Anterior cingulate cortex (tissue), 58 donors: ENCODE measurements around the gene PKD1.

Experiments
- DNase-seq, 58 donors: peaks; one replicate each; lab custom pipeline; 2025; lab: John Stamatoyannopoulos, UW

PKD1 gene

DNA sequence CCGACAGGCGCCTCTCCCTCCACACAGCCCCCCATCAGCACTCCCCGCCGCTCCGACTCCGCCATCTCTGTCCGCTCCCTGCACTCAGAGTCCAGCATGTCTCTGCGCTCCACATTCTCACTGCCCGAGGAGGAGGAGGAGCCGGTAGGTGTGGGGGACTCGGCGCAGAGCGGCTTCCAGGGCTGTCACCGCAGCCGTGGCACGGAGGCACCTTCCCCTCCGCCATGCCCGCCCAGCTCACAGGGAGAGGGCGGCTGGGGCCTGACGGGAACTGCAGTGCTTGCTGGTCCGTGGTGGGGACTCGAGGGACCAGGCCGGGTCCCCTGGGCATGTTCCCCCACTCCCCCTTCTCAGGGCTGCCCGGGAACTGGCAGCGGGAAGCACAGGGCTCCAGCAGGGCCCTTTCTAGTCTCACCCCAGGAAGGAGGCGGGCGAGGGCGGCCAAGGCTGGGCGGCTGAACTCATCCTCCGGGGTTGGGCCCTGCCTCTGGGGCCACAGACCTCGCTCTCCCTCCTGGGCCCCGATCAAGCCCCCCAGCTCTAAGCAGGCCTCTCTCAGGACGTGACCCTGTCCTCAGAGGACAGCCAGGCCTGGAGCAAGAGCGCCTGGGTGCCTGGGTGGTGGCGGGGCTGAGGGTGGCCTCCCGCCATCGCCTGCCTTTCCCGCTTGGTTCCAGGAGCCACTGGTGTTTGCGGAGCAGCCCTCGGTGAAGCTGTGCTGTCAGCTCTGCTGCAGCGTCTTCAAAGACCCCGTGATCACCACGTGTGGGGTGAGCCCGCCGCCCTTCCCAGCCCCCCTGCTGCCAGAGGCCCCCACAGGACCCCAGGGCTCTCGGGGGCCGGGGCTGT, 35.1 kb upstream of the PKD1 start:
- no peak for DNase-seq

GRCh38 chr16:2170080-2170479, 34.4 kb upstream of the PKD1 start:
- DNase-seq, result no peak

- no peak for DNase-seq
Measured at GRCh38 chr16:2167068-2167638, 31.5 kb upstream of the PKD1 start.

DNA sequence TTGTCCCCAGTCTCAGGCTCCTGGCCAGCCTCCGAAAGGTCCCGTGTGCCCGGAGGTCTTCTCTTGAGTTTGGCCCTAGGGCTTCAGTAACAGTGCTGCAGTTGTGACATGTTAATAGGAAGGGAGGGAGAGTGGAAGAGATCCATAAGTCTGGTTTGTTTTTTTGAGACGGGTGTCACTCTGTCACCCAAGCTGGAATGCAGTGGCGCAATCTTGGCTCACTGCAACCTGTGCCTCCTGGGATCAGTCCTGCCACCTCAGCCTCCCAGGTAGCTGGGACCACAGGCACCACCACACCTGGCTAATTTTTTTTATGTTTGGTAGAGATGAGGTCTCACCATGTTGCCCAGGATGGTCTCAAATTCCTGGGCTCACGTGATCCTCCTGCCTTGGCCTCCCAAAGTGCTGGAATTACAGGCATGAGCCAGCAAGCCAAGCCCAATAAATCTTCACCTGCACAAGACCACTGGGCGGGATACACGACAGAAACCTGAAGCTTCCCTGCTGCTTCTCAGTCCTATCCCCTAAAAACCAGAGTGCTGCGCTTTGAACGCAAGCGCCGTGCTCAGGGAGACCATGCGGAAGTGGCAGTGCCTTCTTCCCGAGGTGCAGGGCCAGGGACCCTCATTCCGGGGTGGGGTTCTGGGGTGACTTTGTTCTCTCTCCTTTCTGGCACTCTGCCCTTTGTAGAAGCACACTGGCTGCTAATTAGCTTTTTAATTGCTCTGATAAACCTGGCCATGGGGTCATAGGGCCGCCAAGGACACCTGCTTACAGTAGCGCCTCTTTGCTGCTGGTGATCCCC, 30.8 kb upstream of the PKD1 start:
- no peak for DNase-seq

GRCh38 chr16:2165861-2166260, 30.2 kb upstream of the PKD1 start:
- no peak for DNase-seq

GRCh38 chr16:2163211-2163881, 27.6 kb upstream of the PKD1 start:
- no peak for DNase-seq

DNA sequence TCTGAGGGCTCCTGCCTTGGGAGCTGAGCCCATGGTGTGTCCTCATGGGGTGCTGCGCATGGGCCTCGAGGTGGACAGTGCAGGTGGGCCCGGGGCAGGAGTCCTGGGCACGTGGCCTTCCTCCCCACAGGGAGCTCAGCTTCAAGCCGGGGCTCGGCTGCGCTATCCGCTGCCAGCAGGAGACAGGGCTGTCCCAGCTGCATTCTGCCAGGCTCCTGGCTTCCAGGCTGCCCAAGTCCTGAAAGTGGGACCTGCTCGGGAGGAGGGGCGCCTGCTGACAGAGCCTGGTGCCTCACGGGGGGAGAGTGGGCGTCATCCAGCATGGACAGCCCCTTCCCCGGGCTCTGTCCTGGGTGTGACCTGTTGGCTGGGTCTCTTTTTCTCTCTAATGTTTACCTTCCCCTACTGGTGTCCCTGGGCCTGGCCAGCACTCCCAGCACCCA, 27.0 kb upstream of the PKD1 start:
- DNase-seq, result no peak

GRCh38 chr16:2161911-2162310, 26.2 kb upstream of the PKD1 start:
- DNase-seq, result no peak

DNA sequence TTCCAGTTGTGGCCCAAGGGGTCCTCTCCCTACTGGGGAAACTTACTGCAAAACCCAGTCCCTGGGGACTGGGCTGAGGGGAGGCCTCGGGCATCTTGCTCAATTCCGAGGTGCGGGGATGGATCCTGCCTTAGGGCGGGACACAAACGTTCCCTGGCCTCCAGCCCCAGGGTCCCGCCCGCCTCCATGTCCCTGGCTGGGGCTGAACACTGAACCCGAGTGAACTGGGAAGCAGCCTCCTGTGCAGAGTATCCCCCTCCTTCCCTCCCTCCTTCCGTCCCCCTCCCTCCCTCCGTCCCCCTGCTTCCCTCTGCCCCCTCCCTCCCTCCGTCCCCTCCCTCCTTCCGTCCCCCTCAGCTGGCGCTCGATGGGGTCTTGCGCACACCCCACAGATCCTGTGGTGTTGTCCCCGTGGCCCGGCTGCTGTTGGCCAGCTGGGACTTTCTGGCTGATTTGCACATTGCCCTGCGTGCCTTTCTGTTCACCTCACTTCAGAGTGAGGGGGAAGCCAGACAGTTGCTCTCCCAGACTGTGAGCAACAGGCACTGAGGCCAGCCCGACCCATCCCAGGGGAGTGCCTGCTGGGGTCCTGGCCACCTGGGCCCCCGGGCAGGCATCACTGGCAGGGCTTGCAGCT, 25.3 kb upstream of the PKD1 start:
- DNase-seq, result no peak

GRCh38 chr16:2159175-2159838, 23.6 kb upstream of the PKD1 start:
- peak in 49 of 58 donors; percentile 21 to 86 (median 64) for DNase-seq

DNA sequence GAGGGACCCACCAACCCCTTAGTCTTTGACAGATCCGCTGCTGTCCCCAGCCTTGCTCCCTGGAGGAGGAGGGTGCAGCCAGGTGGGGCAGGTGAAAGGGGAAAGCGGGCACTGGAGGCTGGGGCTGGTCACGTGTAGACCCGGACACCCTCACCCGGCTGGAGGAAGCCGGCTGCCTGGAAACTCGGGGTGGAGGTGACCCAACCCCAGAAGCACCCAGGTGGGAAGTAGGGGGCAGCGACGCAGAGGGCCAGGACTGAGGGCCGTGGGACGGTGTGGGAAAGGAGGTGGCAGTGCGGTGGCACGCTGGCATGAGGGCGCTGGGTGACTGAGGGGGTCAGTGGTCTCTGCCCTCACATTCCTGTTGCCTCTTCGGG, 22.6 kb upstream of the PKD1 start:
- no peak for DNase-seq

- peak in 6 of 58 donors; percentile 16 to 31 (median 23) for DNase-seq
Measured at GRCh38 chr16:2157480-2158261, 22.0 kb upstream of the PKD1 start.

GRCh38 chr16:2156849-2157224, 21.1 kb upstream of the PKD1 start:
- no peak for DNase-seq

GRCh38 chr16:2155977-2156848, 20.5 kb upstream of the PKD1 start:
- DNase-seq, result peak in 1 of 58 donors; percentile 24

- DNase-seq, result peak; percentile 90 to 100 (median 99)
Measured at GRCh38 chr16:2155091-2155950, 19.6 kb upstream of the PKD1 start, which contains the start of gene TRAF7. TSS of gene TRAF7 (plus strand) at chr16:2155782. CDS start at chr16:2163921, 8,139 bp downstream.

DNA sequence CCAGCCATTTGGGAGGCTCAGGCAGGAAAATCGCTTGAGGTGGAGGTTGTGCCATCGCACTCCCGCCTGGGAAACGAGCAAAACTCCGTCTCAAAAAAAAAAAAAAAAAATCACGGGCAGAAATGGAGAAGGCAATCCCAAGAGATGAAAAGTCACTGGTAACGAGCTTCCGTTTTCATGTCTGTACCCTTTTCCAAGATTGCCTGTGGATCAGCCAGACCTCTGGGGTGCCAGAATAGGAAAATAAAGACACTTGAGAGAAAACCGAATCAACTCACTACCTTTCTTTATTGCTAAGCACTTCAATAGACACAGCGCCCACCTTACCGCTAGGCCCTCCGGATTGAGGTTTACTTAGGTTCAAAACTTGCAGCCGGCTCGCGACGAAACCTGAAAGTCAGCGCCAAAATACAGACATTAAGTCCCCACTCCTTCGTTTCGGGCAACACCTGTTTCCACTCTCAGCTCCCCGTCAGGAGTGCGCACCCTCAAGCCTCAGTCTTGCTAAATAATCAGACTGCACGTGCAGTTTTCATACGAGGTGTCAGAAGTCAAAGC, 18.9 kb upstream of the PKD1 start:
- DNase-seq, result no peak
